HepG2 (cell line): Measurements from ENCODE around the gene MYH7. TPM values are rescaled to one million over a fixed set of nuclear protein-coding genes. Genes with fewer than 3 reads are reported as not detected.

ENCODE experiments used
- ATAC-seq: fragments of 200-7000 bp; cut with Tn5 transposase; 3 replicates; pipeline ENCODE4 v1.9.1; 2020; ENCODE audit warnings: mild to moderate bottlenecking, moderate library complexity
- BruUV-seq: library from RNA; stranded (reverse); fragments of 400-500 nt; replicated peaks from 2 replicates; lab custom pipeline; 2021; lab: Mats Ljungman, UMichigan
- CTCF ChIA-PET: fragments of 300-600 bp; formaldehyde crosslinking; extraction: SDS; loops from one replicate; lab custom pipeline; 2021; ENCODE audit warnings: low total read pairs, inconsistent platforms, low intra/inter-chr PET ratio; lab: Yijun Ruan, JAX
- POLR2A ChIA-PET: fragments of 350-600 bp; sonication (Branson Sonifier 250); formaldehyde crosslinking; loops from one replicate; lab custom pipeline; 2020; ENCODE audit warnings: antibody characterized with exemption, inconsistent platforms; lab: Yijun Ruan, JAX
- DNase-seq: peaks from one replicate; pipeline ENCODE4 v3.0.0-alpha.2; 2015; ENCODE audit warnings: low spot score
- FAIRE-seq: peaks from 3 replicates; lab custom pipeline; 2011; peaks lifted over from hg19 to GRCh38; lab: Jason Lieb, UNC
- H2AFZ ChIP-seq: one replicate; pipeline ENCODE4 v1.6.1; 2011; ENCODE audit warnings: low read length, inconsistent platforms
- H3K27ac ChIP-seq: fragments of 300-600 bp; 3 replicates; pipeline ENCODE4 v1.8.0; 2011; ENCODE audit warnings: mixed run types, mild to moderate bottlenecking, mixed read lengths, low read length, inconsistent platforms; ENCODE audit not compliant: insufficient read depth; ENCODE audit errors: extremely low read length
- H3K27me3 ChIP-seq, 2 experiments: fragments of 200-600 bp in 1 of 2; 2 replicates in 1 of 2; 3 replicates in 1 of 2; pipeline versions ENCODE4 v1.6.0 to v1.8.0; 2011; ENCODE audit warnings: low read length in 2 of 2, mild to moderate bottlenecking in 2 of 2, moderate library complexity in 2 of 2, inconsistent platforms in 1 of 2; ENCODE audit not compliant: insufficient read depth in 2 of 2, control insufficient read depth in 1 of 2
- H3K36me3 ChIP-seq, 2 experiments: fragments of 200-600 bp in 1 of 2; replicated peaks in 1 of 2; 2 replicates in 1 of 2; 3 replicates in 1 of 2; pipeline versions ENCODE4 v1.5.1 to v1.8.0; 2011; ENCODE audit warnings: low read length in 2 of 2, inconsistent platforms in 1 of 2; ENCODE audit not compliant: insufficient read depth in 2 of 2, control insufficient read depth in 1 of 2
- H3K4me1 ChIP-seq: 2 replicates; pipeline ENCODE4 v1.5.1; 2012; ENCODE audit warnings: low read length, inconsistent platforms; ENCODE audit not compliant: insufficient read depth
- H3K4me2 ChIP-seq: 2 replicates; pipeline ENCODE4 v1.6.0; 2011; ENCODE audit warnings: low read depth, low read length, inconsistent platforms
- H3K4me3 ChIP-seq, 3 experiments: fragments of 200-600 bp in 1 of 3; sonication (generic), shearing (Covaris generic) in 1 of 3; replicated peaks in 1 of 3; 2 replicates each; pipeline ENCODE4 v1.5.1; 2011 to 2016; ENCODE audit warnings: low read length in 3 of 3, inconsistent platforms in 2 of 3, low read depth in 2 of 3, mild to moderate bottlenecking in 2 of 3, control low read depth in 1 of 3, mixed read lengths in 1 of 3; ENCODE audit not compliant: insufficient read depth in 1 of 3
- H3K79me2 ChIP-seq: one replicate; pipeline ENCODE4 v1.6.1; 2011; ENCODE audit warnings: low read length, inconsistent platforms; ENCODE audit not compliant: insufficient read depth
- H3K9ac ChIP-seq: 2 replicates; pipeline ENCODE4 v1.6.0; 2011; ENCODE audit warnings: mild to moderate bottlenecking, low read depth, low read length, inconsistent platforms; ENCODE audit not compliant: insufficient read depth
- H3K9me3 ChIP-seq: 2 replicates; pipeline ENCODE4 v1.5.1; 2012; ENCODE audit warnings: mild to moderate bottlenecking, low read length
- H4K20me1 ChIP-seq: 2 replicates; pipeline ENCODE4 v1.6.0; 2011; ENCODE audit warnings: inconsistent platforms, mild to moderate bottlenecking, low read length, moderate library complexity; ENCODE audit not compliant: insufficient read depth
- CREB1 ChIP-seq, 2 experiments: fragments of 450-650 bp in 1 of 2; IDR thresholded peaks; 2 replicates each; pipeline ENCODE4 v1.6.1; 2016 to 2017; ENCODE audit warnings: control low read depth in 1 of 2, mild to moderate bottlenecking in 1 of 2, missing compliant biosample characterization in 1 of 2, missing genetic modification characterization in 1 of 2
- EP300 ChIP-seq, 3 experiments: sonication (generic) in 1 of 3; formaldehyde crosslinking in 1 of 3; IDR thresholded peaks; 2 replicates each; pipeline versions ENCODE4 v1.5.1 to v1.6.1; 2011 to 2020; ENCODE audit warnings: low read depth in 2 of 3, low read length in 2 of 3, borderline replicate concordance in 1 of 3, improper control_type of control experiment in 1 of 3, mild to moderate bottlenecking in 1 of 3, missing genetic modification reagents in 1 of 3, moderate library complexity in 1 of 3
- FOXK2 ChIP-seq: fragments of 450-650 bp; IDR thresholded peaks from 2 replicates; pipeline ENCODE4 v1.6.1; 2016
- HOXA5 ChIP-seq: sonication (generic); formaldehyde crosslinking; IDR thresholded peaks from 2 replicates; pipeline ENCODE4 v1.4.0; 2020; ENCODE audit warnings: missing genetic modification reagents
- KDM5B ChIP-seq: sonication (generic); formaldehyde crosslinking; IDR thresholded peaks from 2 replicates; pipeline ENCODE4 v1.4.0; 2020; ENCODE audit warnings: missing genetic modification reagents, mild to moderate bottlenecking, borderline replicate concordance
- SNRNP70 ChIP-seq: fragments of 200-400 bp; formaldehyde crosslinking; IDR thresholded peaks from 2 replicates; pipeline ENCODE4 v1.6.1; 2017; ENCODE audit warnings: mild to moderate bottlenecking, low read depth, low read length, moderate library complexity
- ZKSCAN1 ChIP-seq: fragments of 150-350 bp; IDR thresholded peaks from 2 replicates; pipeline ENCODE4 v1.6.1; 2014; ENCODE audit warnings: low read length
- ZNF253 ChIP-seq: sonication (generic); formaldehyde crosslinking; IDR thresholded peaks from 2 replicates; pipeline ENCODE4 v1.8.0; 2022; ENCODE audit warnings: mild to moderate bottlenecking, missing genetic modification reagents, borderline replicate concordance
- ZNF263 ChIP-seq: sonication (generic); formaldehyde crosslinking; IDR thresholded peaks from 2 replicates; pipeline ENCODE4 v1.4.0; 2020; ENCODE audit warnings: missing genetic modification reagents
- ZNF468 ChIP-seq: sonication (generic); formaldehyde crosslinking; IDR thresholded peaks from 2 replicates; pipeline ENCODE4 v1.8.0; 2022; ENCODE audit warnings: mild to moderate bottlenecking, moderate library complexity, missing genetic modification reagents
- ZNF83 ChIP-seq: sonication (generic); formaldehyde crosslinking; IDR thresholded peaks from 2 replicates; pipeline ENCODE4 v1.4.0; 2020; ENCODE audit warnings: missing genetic modification reagents, mild to moderate bottlenecking, borderline replicate concordance
- WGBS: methylation state at CpG from one replicate; pipeline ENCODE4 v1.1.6; 2017; ENCODE audit warnings: low lambda C conversion rate; 5-methylcytosine and 5-hydroxymethylcytosine counted together
- in situ Hi-C: cut with HindIII; loops from 2 replicates; pipeline ENCODE4 v1.10.0; 2017; ENCODE audit warnings: low pct_unique_long_range_greater_than_20kb; ENCODE audit not compliant: extremely low pct_ligation_motif_present
- intact Hi-C: fragments of 100-400 bp; cut with micrococcal nuclease; formaldehyde crosslinking; loops from one replicate; pipeline ENCODE4 v1.10.0; 2022; ENCODE audit not compliant: unreplicated experiment
- polyA plus RNA-seq, 8 experiments: library from polyadenylated mRNA; depleted of rRNA in 3 of 8; stranded (reverse) in 7 of 8; unstranded in 1 of 8; fragments of >200 nt; fragmentation: Illumina TruSeq in 4 of 8; extraction: Trizol in 4 of 8; gene quantifications; 2 replicates each; pipeline versions ENCODE4 v1.2.1 to v1.2.3, GENCODE V29; 2011 to 2016; ENCODE audit warnings: low read depth in 4 of 8, missing spikeins in 1 of 8, mixed read lengths in 1 of 8; ENCODE audit not compliant: insufficient read depth in 1 of 8
- total RNA-seq, 5 experiments: library from RNA; depleted of rRNA; stranded (reverse); fragments of >200 nt; fragmentation: Illumina TruSeq; extraction: Trizol; gene quantifications; 2 replicates each; pipeline ENCODE4 v1.2.3, GENCODE V29; 2016; ENCODE audit warnings: low read depth in 1 of 5
- TF ChIP-seq, protein P1 (sequence below): sonication (generic); formaldehyde crosslinking; IDR thresholded peaks from 2 replicates; pipeline ENCODE4 v1.4.0; 2020; ENCODE audit warnings: mild to moderate bottlenecking, missing genetic modification reagents
- TF ChIP-seq, protein P2 (sequence below): sonication (generic); formaldehyde crosslinking; IDR thresholded peaks from 2 replicates; pipeline ENCODE4 v1.5.1; 2020; ENCODE audit warnings: mild to moderate bottlenecking, missing genetic modification reagents, moderate library complexity
- TF ChIP-seq, protein P3 (sequence below), 2 experiments: sonication (generic) in 1 of 2; formaldehyde crosslinking in 1 of 2; IDR thresholded peaks; 2 replicates each; pipeline versions ENCODE4 v1.5.1 to v1.6.1; 2011 to 2020; ENCODE audit warnings: borderline replicate concordance in 1 of 2, low read depth in 1 of 2, low read length in 1 of 2, mild to moderate bottlenecking in 1 of 2, missing genetic modification reagents in 1 of 2, moderate library complexity in 1 of 2

MYH7 gene
- total and polyA plus RNA-seq, 2 of the 13 experiments (the other 11 are each of a cell fraction or from before 2014, with no cell fraction given) = 0.04 TPM; not detected in 1

DNA sequence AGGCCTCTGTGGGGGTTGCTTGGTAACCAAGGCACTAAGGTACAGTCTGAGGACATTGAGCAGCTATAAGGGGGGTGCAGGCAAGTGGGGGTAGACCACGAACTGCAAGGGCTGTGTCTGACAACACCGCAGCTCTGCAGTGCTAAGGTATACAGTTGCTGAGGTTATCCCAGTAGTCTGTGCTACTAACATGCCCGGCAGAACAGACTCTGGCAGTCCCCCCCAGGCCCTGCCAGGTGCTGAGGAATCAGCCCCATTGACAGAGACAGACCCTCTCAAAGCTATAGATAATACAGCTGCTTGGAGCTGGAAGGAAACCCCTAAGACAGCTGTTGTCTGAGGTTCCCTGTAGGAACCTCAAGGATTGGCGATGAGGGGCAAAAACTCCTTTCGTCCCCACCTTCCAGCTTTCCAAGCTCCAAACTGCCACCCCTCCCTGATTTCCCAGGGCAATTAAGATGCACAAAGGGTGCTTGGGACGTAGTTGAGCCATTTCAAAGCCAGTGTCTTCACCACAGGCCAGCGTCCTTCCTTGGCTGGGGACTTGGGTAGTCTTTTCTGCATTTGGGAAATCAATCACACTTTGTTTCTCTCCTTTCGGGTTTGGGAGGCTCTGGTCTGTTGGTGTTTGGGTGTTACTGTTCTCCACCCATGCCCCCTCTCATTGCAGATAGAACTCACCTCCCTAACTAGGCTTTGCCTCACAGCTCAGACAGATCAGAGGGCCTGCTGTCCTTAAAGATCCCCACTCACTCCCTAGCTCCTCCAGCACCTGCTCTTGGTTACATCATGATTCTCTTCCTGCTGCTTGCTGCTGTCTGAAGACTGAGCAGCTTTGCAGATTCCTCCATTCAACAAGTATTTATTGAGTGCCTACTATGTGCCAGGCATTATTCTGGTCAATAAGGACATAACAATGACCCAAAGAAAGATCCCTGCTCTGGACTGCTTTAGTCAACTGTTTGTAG, 2.0 kb upstream of the MYH7 start:
- peaks cover 20 to 74% of the 10 kb centered on the region in 2 experiments for H3K27me3 ChIP-seq
- POLR2A ChIA-PET = interaction anchor here (1.0 to 2.4 kb wide), 3 partner anchors 32 to 343 kb away, joined by 3 to 26 read pairs (median 6); partner anchors contain the start of genes ACIN1, C14orf119, NGDN and PABPN1
- in situ Hi-C loops = no loop called here
- BruUV-seq = no TSS peak
- no peak overlapping the region for H3K9ac ChIP-seq
- intact Hi-C loops = no loop called here
- no peaks in the 10 kb centered on the region for H3K79me2 ChIP-seq
- peak overlapping the region; percentile 16 for H3K4me2 ChIP-seq
- no peaks in the 10 kb centered on the region for H4K20me1 ChIP-seq
- H2AFZ ChIP-seq = peak overlapping the region; percentile 1
- no peaks in the 10 kb centered on the region for H3K36me3 ChIP-seq
- H3K4me1 ChIP-seq = peaks cover 43% of the 10 kb centered on the region
- DNase-seq = no peak
- no peaks in the 10 kb centered on the region for H3K9me3 ChIP-seq
- TF ChIP-seq ZNF263 (CRISPR knock-in tag) (0 out of 2 replicates have a peak, but pooled peaks have one; percentile 11), FOXK2 (no peak), KDM5B (no peak), HOXA5 (no peak), CREB1 (IDR thresholded peaks at IDR 0.05) (no peak), CREB1 (CRISPR knock-in tag; IDR thresholded peaks at IDR 0.05) (no peak), ZNF468 (CRISPR knock-in tag) (no peak), ZKSCAN1 (peak; percentile 82), EP300 (IDR thresholded peaks at IDR 0.05; ENCODE audit: low read depth in 2 of 2, low read length in 2 of 2) (no peak), EP300 (CRISPR knock-in tag; IDR thresholded peaks at IDR 0.05; ENCODE audit: borderline replicate concordance) (no peak), SNRNP70 (no peak), ZNF253 (CRISPR knock-in tag) (no peak), ZNF83 (no peak)
- TF ChIP-seq, protein P1, sequence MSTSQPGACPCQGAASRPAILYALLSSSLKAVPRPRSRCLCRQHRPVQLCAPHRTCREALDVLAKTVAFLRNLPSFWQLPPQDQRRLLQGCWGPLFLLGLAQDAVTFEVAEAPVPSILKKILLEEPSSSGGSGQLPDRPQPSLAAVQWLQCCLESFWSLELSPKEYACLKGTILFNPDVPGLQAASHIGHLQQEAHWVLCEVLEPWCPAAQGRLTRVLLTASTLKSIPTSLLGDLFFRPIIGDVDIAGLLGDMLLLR (CRISPR knock-in tag) = peak; percentile 29; the same call in 1 of the 2 replicates
- TF ChIP-seq, protein P2, sequence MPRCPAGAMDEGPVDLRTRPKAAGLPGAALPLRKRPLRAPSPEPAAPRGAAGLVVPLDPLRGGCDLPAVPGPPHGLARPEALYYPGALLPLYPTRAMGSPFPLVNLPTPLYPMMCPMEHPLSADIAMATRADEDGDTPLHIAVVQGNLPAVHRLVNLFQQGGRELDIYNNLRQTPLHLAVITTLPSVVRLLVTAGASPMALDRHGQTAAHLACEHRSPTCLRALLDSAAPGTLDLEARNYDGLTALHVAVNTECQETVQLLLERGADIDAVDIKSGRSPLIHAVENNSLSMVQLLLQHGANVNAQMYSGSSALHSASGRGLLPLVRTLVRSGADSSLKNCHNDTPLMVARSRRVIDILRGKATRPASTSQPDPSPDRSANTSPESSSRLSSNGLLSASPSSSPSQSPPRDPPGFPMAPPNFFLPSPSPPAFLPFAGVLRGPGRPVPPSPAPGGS = no peak
- TF ChIP-seq, protein P3, sequence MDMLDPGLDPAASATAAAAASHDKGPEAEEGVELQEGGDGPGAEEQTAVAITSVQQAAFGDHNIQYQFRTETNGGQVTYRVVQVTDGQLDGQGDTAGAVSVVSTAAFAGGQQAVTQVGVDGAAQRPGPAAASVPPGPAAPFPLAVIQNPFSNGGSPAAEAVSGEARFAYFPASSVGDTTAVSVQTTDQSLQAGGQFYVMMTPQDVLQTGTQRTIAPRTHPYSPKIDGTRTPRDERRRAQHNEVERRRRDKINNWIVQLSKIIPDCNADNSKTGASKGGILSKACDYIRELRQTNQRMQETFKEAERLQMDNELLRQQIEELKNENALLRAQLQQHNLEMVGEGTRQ (IDR thresholded peaks at IDR 0.05; ENCODE audit: low read depth, low read length) = 0 out of 2 replicates have a peak, but pooled peaks have one; percentile 10
- TF ChIP-seq, protein P3 (CRISPR knock-in tag; IDR thresholded peaks at IDR 0.05; ENCODE audit: borderline replicate concordance) = no peak
- TF ChIP-seq, all 625 proteins: peak for 4
- no peak overlapping the region for H3K4me3 ChIP-seq
- WGBS = 56% methylated on average over 7 of the region's 8 CpGs
- FAIRE-seq = no peak
- CTCF ChIA-PET = no interaction called here
- no peak for ATAC-seq
- no peak overlapping the region for H3K27ac ChIP-seq
